SK-N-SH treated with all-trans-retinoic acid at 6 μM for 48 hours (cell line): Measurements from ENCODE around the gene UROD.

ENCODE experiments used
- ATAC-seq: fragments of 200-7000 bp; cut with Tn5 transposase; 3 replicates; pipeline ENCODE4 v1.9.1; 2020; ENCODE audit warnings: mild to moderate bottlenecking, moderate library complexity
- ARNTL ChIP-seq: fragments of 450-650 bp; formaldehyde crosslinking; IDR thresholded peaks from 2 replicates; pipeline ENCODE4 v1.5.0; 2020; ENCODE audit warnings: low read depth, mild to moderate bottlenecking, moderate library complexity, borderline replicate concordance
- BACH2 ChIP-seq: fragments of 250-450 bp; sonication (Bioruptor Pico); IDR thresholded peaks from 2 replicates; pipeline ENCODE4 v1.9.0; 2021; ENCODE audit warnings: mild to moderate bottlenecking, borderline replicate concordance
- CREB5 ChIP-seq: fragments of 250-450 bp; sonication (Bioruptor Pico); IDR thresholded peaks from 2 replicates; pipeline ENCODE4 v1.5.1; 2020; ENCODE audit warnings: low read depth, mild to moderate bottlenecking, moderate library complexity
- CSDC2 ChIP-seq: fragments of 250-450 bp; sonication (Bioruptor Pico); IDR thresholded peaks from 2 replicates; pipeline ENCODE4 v1.5.0; 2020; ENCODE audit warnings: mild to moderate bottlenecking, moderate library complexity
- CSRNP3 ChIP-seq: fragments of 250-450 bp; sonication (Bioruptor Pico); IDR thresholded peaks from 2 replicates; pipeline ENCODE4 v1.5.1; 2021; ENCODE audit warnings: mild to moderate bottlenecking, moderate library complexity
- ESRRG ChIP-seq: fragments of 250-450 bp; sonication (Bioruptor Pico); IDR thresholded peaks from 2 replicates; pipeline ENCODE4 v1.6.1; 2021; ENCODE audit warnings: mild to moderate bottlenecking
- GLIS3 ChIP-seq: fragments of 250-450 bp; sonication (Bioruptor Pico); IDR thresholded peaks from 2 replicates; pipeline ENCODE4 v1.5.0; 2020; ENCODE audit warnings: mild to moderate bottlenecking, moderate library complexity
- ISL1 ChIP-seq: fragments of 250-450 bp; sonication (Bioruptor Pico); IDR thresholded peaks from 2 replicates; pipeline ENCODE4 v2.1.2; 2022; ENCODE audit warnings: mild to moderate bottlenecking, moderate library complexity
- OSR1 ChIP-seq: fragments of 250-450 bp; sonication (Bioruptor Pico); IDR thresholded peaks from 2 replicates; pipeline ENCODE4 v1.8.0; 2022; ENCODE audit warnings: moderate library complexity, mild to moderate bottlenecking, inconsistent platforms
- PATZ1 ChIP-seq: fragments of 250-450 bp; sonication (Bioruptor Pico); IDR thresholded peaks from 2 replicates; pipeline ENCODE4 v1.8.0; 2020; ENCODE audit warnings: mild to moderate bottlenecking, moderate library complexity, borderline replicate concordance
- PPARA ChIP-seq: fragments of 250-450 bp; sonication (Bioruptor Pico); IDR thresholded peaks from 2 replicates; pipeline ENCODE4 v1.5.0; 2020; ENCODE audit warnings: mild to moderate bottlenecking, borderline replicate concordance
- RARB ChIP-seq: fragments of 250-450 bp; sonication (Bioruptor Pico); IDR thresholded peaks from 2 replicates; pipeline ENCODE4 v1.8.0; 2021; ENCODE audit warnings: mild to moderate bottlenecking, moderate library complexity
- SNAI2 ChIP-seq: fragments of 250-450 bp; sonication (Bioruptor Pico); IDR thresholded peaks from 2 replicates; pipeline ENCODE4 v1.5.0; 2020; ENCODE audit warnings: mild to moderate bottlenecking, moderate library complexity
- TCF4 ChIP-seq: fragments of 250-450 bp; sonication (Bioruptor Pico); IDR thresholded peaks from 2 replicates; pipeline ENCODE4 v1.8.0; 2021; ENCODE audit warnings: mild to moderate bottlenecking, moderate library complexity, borderline replicate concordance
- TSHZ2 ChIP-seq: fragments of 250-450 bp; sonication (Bioruptor Pico); IDR thresholded peaks from 2 replicates; pipeline ENCODE4 v1.5.0; 2020; ENCODE audit warnings: mild to moderate bottlenecking, moderate library complexity
- ZC3H10 ChIP-seq: fragments of 250-450 bp; sonication (Bioruptor Pico); IDR thresholded peaks from 2 replicates; pipeline ENCODE4 v1.5.1; 2021; ENCODE audit warnings: mild to moderate bottlenecking, moderate library complexity
- ZFP3 ChIP-seq: fragments of 250-450 bp; sonication (Bioruptor Pico); IDR thresholded peaks from 2 replicates; pipeline ENCODE4 v1.5.0; 2020; ENCODE audit warnings: mild to moderate bottlenecking, moderate library complexity
- ZFP30 ChIP-seq: fragments of 450-650 bp; formaldehyde crosslinking; IDR thresholded peaks from 2 replicates; pipeline ENCODE4 v1.5.0; 2022; ENCODE audit warnings: mild to moderate bottlenecking, moderate library complexity
- ZNF565 ChIP-seq: fragments of 450-650 bp; formaldehyde crosslinking; conservative IDR thresholded peaks from 2 replicates; pipeline ENCODE4 v1.5.0; 2020; ENCODE audit warnings: low read depth, mild to moderate bottlenecking, moderate library complexity
- ZNF70 ChIP-seq: fragments of 450-650 bp; formaldehyde crosslinking; IDR thresholded peaks from 2 replicates; pipeline ENCODE4 v1.5.0; 2020; ENCODE audit warnings: mild to moderate bottlenecking, moderate library complexity
- ZNF8 ChIP-seq: fragments of 450-650 bp; formaldehyde crosslinking; IDR thresholded peaks from 2 replicates; pipeline ENCODE4 v1.5.0; 2020; ENCODE audit warnings: mild to moderate bottlenecking, moderate library complexity
- TF ChIP-seq, protein P1 (sequence below): fragments of 250-450 bp; sonication (Bioruptor Pico); IDR thresholded peaks from 2 replicates; pipeline ENCODE4 v1.8.0; 2021; ENCODE audit warnings: low read depth, mild to moderate bottlenecking, moderate library complexity, borderline replicate concordance

The UROD gene

DNA sequence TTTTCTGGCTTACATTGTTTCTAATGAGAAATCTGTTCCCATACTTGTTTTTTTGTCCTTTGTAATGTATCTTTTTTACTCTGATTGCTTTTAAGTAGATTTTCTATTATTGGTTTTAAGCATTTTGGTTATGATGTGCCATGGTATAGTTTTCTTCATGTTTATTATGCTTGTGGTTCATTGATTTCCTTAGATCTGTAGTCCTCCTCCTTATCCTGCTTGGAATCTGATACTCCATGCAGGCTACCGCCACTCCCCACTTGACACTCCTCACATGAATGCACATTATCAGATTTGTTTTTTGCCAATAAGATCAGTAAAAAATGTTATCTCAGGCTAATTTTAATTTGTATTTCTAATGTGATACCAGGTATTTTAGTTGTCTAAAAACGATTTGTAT, 20.8 kb downstream of the UROD start (continued):
- TF ChIP-seq CREB5 (CRISPR knock-in tag) (no peak), PPARA (CRISPR knock-in tag) (no peak), ZNF565 (no peak)

- ATAC-seq: no peak
- TF ChIP-seq ESRRG (CRISPR knock-in tag): no peak
- TF ChIP-seq ARNTL (CRISPR knock-in tag): no peak
- TF ChIP-seq TCF4: no peak
- no peak for TF ChIP-seq ZNF8 (CRISPR knock-in tag)
- TF ChIP-seq, protein P1, sequence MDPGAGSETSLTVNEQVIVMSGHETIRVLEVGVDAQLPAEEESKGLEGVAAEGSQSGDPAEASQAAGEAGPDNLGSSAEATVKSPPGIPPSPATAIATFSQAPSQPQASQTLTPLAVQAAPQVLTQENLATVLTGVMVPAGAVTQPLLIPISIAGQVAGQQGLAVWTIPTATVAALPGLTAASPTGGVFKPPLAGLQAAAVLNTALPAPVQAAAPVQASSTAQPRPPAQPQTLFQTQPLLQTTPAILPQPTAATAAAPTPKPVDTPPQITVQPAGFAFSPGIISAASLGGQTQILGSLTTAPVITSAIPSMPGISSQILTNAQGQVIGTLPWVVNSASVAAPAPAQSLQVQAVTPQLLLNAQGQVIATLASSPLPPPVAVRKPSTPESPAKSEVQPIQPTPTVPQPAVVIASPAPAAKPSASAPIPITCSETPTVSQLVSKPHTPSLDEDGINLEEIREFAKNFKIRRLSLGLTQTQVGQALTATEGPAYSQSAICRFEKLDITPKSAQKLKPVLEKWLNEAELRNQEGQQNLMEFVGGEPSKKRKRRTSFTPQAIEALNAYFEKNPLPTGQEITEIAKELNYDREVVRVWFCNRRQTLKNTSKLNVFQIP (CRISPR knock-in tag): no peak
- TF ChIP-seq ZC3H10 (CRISPR knock-in tag): no peak
- TF ChIP-seq BACH2 (CRISPR knock-in tag): no peak
- TF ChIP-seq SNAI2 (CRISPR knock-in tag): no peak
- TF ChIP-seq ZFP30: no peak
- TF ChIP-seq ZNF70 (CRISPR knock-in tag): no peak
- TF ChIP-seq OSR1 (CRISPR knock-in tag): no peak
- TF ChIP-seq PATZ1 (CRISPR knock-in tag): no peak
- TF ChIP-seq CSDC2 (CRISPR knock-in tag): no peak
- TF ChIP-seq CREB5 (CRISPR knock-in tag): no peak
- TF ChIP-seq TSHZ2 (CRISPR knock-in tag): no peak
- TF ChIP-seq, all 23 proteins: peak for 0
Measured at GRCh38 chr1:45033356-45033755, 21.3 kb downstream of the UROD start.

DNA sequence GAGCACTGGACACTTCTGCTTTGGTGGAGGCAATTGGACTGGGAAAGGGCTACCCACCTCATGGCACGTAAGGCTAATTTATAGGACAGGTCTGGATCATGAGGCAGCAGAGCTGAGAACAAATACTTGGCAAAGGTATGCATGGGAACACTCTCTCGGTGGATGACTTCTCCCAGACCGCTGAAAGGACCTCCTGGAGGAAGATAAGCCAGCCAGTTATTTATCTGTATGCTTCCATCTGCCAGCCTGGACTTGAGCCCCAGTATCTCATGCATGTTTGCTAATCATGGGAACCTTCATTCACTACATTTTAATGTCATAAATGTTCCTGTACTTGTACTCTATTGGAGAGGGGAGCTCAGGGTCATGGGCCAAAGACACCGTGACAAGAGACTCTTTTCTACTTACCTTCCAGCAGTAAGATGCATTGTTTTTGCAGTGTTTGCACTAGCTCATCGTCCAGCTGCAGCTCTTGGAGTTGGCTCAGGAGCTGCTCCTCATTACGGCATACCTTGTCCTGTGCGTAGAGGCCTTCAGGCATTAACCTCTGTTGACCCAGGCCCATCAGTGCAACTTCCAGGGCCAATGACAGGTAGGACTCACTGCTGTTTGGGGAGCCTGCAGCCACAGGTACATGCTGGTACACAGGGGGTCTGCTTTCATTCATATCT, 23.7 kb downstream of the UROD start:
- ATAC-seq: no peak
- no peak for TF ChIP-seq ESRRG (CRISPR knock-in tag)
- no peak for TF ChIP-seq CSRNP3 (CRISPR knock-in tag)
- TF ChIP-seq GLIS3 (CRISPR knock-in tag): no peak
- TF ChIP-seq CSDC2 (CRISPR knock-in tag): no peak
- TF ChIP-seq ISL1 (CRISPR knock-in tag): no peak
- TF ChIP-seq BACH2 (CRISPR knock-in tag): no peak
- no peak for TF ChIP-seq TCF4
- TF ChIP-seq ZNF70 (CRISPR knock-in tag): no peak
- TF ChIP-seq RARB: no peak
- TF ChIP-seq ZNF565: no peak
- TF ChIP-seq, protein P1 (CRISPR knock-in tag): no peak
- no peak for TF ChIP-seq PATZ1 (CRISPR knock-in tag)
- TF ChIP-seq ARNTL (CRISPR knock-in tag): no peak
- TF ChIP-seq ZFP3: no peak
- TF ChIP-seq ZNF8 (CRISPR knock-in tag): no peak
